ENCODE measurements around the gene WDR74. TPM values are rescaled to one million over a fixed set of nuclear protein-coding genes. Genes with fewer than 3 reads are reported as not detected.
A peak's percentile ranks its signal among the peaks of the same experiment; 100 is the strongest.

Gene WDR74
- total RNA-seq, 4 donors from 2014 or later, result 66.4 to 133 (median 87.0) TPM

DNA sequence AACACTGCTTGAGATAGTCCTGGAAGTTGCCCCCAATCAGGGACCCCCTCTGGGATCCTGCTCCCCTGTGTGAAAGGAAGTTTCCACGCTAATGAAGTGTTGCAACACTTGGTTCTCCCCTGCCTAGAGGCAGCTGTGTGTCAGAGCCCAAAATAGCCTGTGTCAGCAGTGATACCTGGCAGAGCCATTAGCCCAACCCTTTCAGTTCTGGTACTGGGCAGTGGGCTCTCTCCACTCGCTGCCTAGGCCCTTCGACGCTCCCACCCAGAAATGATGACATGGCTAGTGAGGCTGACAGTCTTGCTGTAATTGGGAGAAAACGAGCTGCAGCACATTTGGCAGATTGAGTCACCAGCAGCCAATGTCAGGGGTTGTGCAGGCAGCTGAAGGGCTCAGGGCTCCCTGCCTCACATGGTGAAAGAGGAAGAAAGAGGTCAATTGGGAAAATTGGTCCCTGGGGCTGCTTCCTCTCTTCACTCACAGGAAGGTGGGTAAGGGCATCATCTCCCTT lies 32.7 kb downstream of the WDR74 start:
- TF ChIP-seq POLR2A (IDR thresholded peaks at IDR 0.05), result peak in 1 of 2 donors; percentile 26
- TF ChIP-seq, protein P1, sequence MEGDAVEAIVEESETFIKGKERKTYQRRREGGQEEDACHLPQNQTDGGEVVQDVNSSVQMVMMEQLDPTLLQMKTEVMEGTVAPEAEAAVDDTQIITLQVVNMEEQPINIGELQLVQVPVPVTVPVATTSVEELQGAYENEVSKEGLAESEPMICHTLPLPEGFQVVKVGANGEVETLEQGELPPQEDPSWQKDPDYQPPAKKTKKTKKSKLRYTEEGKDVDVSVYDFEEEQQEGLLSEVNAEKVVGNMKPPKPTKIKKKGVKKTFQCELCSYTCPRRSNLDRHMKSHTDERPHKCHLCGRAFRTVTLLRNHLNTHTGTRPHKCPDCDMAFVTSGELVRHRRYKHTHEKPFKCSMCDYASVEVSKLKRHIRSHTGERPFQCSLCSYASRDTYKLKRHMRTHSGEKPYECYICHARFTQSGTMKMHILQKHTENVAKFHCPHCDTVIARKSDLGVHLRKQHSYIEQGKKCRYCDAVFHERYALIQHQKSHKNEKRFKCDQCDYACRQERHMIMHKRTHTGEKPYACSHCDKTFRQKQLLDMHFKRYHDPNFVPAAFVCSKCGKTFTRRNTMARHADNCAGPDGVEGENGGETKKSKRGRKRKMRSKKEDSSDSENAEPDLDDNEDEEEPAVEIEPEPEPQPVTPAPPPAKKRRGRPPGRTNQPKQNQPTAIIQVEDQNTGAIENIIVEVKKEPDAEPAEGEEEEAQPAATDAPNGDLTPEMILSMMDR (IDR thresholded peaks at IDR 0.05 in 4 of 5, conservative IDR thresholded peaks at IDR 0.05 in 1 of 5), result no peak
- ATAC-seq (peak; percentile 82 to 83), DNase-seq (peak; percentile 73 to 85)
- Histone ChIP-seq H3K4me1 (peaks cover 24 to 28% of the 10 kb centered on the region in 2 donors), H3K27ac (peak overlapping the region; percentile 91 to 98 (median 94)), H3K36me3 (peaks cover 0 to 21% of the 10 kb centered on the region in 2 donors), H3K4me3 (peak overlapping the region; percentile 62 to 95 (median 78)), H3K9me3 (no peaks in the 10 kb centered on the region), H3K27me3 (no peaks in the 10 kb centered on the region)
- in situ Hi-C loops (cut with MboI; ENCODE audit: low sequenced_read_pairs in 4 of 4) (no loop called here), intact Hi-C loops (cut with DNase I; ENCODE audit: low total_unique reads) (loop anchor here (2.0 kb wide), 1 partner anchor 26 kb away; the partner anchor contains the start of genes STX5 and TEX54)

DNA sequence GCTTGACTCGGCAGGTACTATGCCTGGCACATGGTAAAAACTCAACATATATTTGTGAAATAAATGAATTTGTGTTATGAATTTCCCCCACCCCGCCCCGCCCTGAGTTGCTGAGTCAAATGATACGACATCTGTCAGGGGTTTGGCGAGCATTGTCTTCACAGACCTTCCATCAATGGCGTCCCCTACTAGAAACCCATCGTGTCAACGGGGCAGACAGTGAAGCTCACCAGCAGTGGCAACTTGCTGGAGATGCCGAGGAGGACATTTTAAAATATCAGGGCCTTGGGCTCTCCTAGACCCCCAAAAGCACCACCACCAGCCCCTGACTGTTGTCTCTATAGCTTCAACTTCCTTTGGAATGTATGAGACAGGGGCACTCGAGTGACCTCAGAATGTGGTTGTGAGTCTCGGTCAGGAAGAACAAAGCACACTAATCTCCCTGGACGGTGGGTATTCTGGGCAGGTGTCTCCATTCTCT lies 33.4 kb downstream of the WDR74 start:
- in situ Hi-C loops (cut with MboI; ENCODE audit: low sequenced_read_pairs in 4 of 4) (no loop called here), intact Hi-C loops (cut with DNase I; ENCODE audit: low total_unique reads) (loop anchor here (1.0 to 2.0 kb wide), 4 partner anchors 19 to 75 kb away; partner anchors contain the start of genes STX5, TEX54 and TMEM179B)
- no peaks in the 10 kb centered on the region for H3K9me3 ChIP-seq
- H3K4me3 ChIP-seq, result peak overlapping the region; percentile 62 to 95 (median 78)
- DNase-seq (peak in 1 of 2 donors; percentile 35), ATAC-seq (peak; percentile 45 to 51)
- peak overlapping the region; percentile 91 to 98 (median 94) for H3K27ac ChIP-seq
- peaks cover 24 to 28% of the 10 kb centered on the region in 2 donors for H3K4me1 ChIP-seq
- TF ChIP-seq, protein P1 (IDR thresholded peaks at IDR 0.05 in 4 of 5, conservative IDR thresholded peaks at IDR 0.05 in 1 of 5), result no peak
- no peak for TF ChIP-seq POLR2A (IDR thresholded peaks at IDR 0.05)
- H3K36me3 ChIP-seq, result peaks cover 0 to 28% of the 10 kb centered on the region in 2 donors
- H3K27me3 ChIP-seq, result no peaks in the 10 kb centered on the region

DNA sequence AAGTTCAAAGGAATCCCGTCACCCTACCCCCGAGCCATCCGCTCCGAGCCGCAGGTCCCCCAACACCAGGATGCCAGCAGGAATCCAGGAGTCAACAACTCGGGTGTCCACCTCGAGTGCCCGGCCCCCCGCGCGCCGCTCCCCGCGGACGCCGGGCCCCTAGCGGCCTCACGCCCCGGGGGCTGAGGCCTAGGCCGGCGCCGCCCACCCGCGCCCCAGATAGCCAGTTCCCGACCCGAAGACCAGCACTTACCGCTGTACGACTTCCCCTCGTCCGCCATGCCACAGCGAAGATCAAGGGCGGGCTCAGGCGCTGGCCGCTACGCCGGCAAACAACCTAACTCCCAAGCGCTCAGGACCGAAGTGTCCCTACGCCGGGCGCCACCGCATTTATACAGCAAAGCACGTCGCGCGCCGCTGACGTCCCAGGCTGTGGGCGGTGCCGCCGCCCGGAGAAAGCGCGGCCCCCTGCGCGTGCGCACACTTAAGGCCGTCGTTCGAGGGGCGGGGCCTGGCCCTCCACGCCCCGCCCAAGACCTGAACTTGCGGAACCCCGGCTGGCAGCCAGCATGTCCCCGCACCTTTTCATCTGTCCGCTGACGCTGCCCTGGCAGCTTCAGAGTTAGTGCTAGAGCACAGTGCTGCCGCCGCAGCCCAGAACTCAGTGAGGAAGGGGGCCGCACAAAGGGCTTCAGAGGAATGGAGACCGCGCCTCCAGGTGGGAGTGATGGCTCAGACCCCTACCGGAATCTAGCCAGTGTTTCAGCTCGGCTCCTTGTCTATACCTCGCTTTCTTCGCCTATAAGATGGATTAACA lies 34.1 kb downstream of the WDR74 start, which contains the start of gene NXF1:
Gene NXF1 (minus strand): TSS at position 365 of the 817 bp plus-strand sequence. CDS start 84 bp downstream, at position 281.
- intact Hi-C loops (cut with DNase I; ENCODE audit: low total_unique reads) (loop anchor here (1.0 to 2.0 kb wide), 3 partner anchors 18 to 76 kb away; partner anchors contain the start of gene TMEM179B), in situ Hi-C loops (cut with MboI; ENCODE audit: low sequenced_read_pairs in 4 of 4) (no loop called here)

More for the DNA sequence above, 34.1 kb downstream of the WDR74 start, which contains the start of gene NXF1:
- DNase-seq (peak; percentile 91 to 95), ATAC-seq (peak; percentile 77 to 79)
- H3K27ac ChIP-seq, result peak within 1 kb of the TSS; percentile 91 to 98 (median 94)
- H3K27me3 ChIP-seq, result no peaks in the 10 kb centered on the region
- peaks cover 24 to 28% of the 10 kb centered on the region in 2 donors for H3K4me1 ChIP-seq
- H3K36me3 ChIP-seq, result peaks cover 0 to 35% of the 10 kb centered on the region in 2 donors
- peak; percentile 100 for TF ChIP-seq POLR2A (IDR thresholded peaks at IDR 0.05)
- TF ChIP-seq, protein P1 (IDR thresholded peaks at IDR 0.05 in 4 of 5, conservative IDR thresholded peaks at IDR 0.05 in 1 of 5), result peak in 4 of 5 experiments; percentile 23 to 41 (median 38)
- H3K4me3 ChIP-seq, result peak within 1 kb of the TSS; percentile 69 to 95 (median 78)
- H3K9me3 ChIP-seq, result no peaks in the 10 kb centered on the region

All from gastrocnemius medialis (tissue), 4 donors.